ENCODE measurements around the gene S100PBP. TPM values are rescaled to one million over a fixed set of nuclear protein-coding genes. Genes with fewer than 3 reads are reported as not detected.

The S100PBP gene
- polyA plus RNA-seq, 1 of the 3 experiments (the other 2 are of a cell fraction) = 13.2 TPM

DNA sequence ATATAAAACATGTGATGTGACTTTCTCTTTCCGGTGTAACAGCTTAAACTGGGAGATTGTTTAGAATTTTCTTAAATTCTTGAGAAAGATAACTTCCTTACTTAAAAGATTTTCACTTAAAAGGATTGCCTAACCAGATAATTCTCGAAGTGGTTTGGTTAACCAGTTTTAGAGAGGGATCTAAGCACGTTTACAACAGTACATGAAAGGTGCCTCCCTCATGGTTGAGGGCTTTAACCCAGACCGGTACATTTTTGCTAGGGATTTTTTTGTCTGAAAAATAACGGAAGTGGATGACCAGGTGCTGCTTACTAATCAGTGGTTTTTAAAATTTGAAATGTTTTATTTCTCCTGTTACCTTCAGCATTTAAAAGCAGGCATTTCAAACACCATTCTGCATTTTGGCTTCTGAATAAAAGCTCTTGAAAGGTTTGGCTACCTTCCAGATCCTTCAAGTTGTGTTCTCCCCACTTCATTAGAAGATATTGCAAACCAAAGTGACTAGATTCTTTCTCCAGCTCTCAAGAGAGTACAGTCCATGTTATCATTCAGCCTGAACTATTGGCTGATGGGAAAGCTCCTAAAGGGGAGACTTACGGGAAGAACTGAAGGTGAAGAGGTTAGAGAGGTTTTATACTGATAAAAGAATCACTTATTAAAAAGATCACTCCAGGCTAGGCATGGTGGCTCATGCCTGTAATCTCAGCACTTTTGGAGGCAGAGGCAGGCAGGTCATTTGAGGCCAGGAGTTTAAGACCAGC is 12.8 kb downstream of the S100PBP start:
- Histone ChIP-seq H2AFZ (ENCODE audit: low read depth) (no peak overlapping the region), H3K4me2 (no peak overlapping the region), H3K9me3 (no peaks in the 10 kb centered on the region), H3K27ac (ENCODE audit: low read depth in 2 of 2, low read length in 1 of 2) (no peak overlapping the region), H3K36me3 (replicated peaks in 1 of 2; ENCODE audit: control insufficient read depth in 1 of 2, insufficient read depth in 2 of 2, low read length in 1 of 2) (peaks cover 74 to 90% of the 10 kb centered on the region in 2 experiments), H3K27me3 (ENCODE audit: insufficient read depth) (no peaks in the 10 kb centered on the region), H3K9ac (no peak overlapping the region), H3K79me2 (ENCODE audit: insufficient read depth) (no peaks in the 10 kb centered on the region; the same call in 1 of the 2 replicates), H3F3A (replicated peaks; ENCODE audit: insufficient read depth) (peaks cover 5% of the 10 kb centered on the region), H3K4me1 (ENCODE audit: control insufficient read depth in 1 of 2, insufficient read depth in 2 of 2, low read depth in 1 of 2, low read length in 1 of 2) (no peaks in the 10 kb centered on the region), H3K9me2 (no peaks in the 10 kb centered on the region), H3K4me3 (ENCODE audit: low read depth in 2 of 2, low read length in 1 of 2) (no peak overlapping the region), H4K20me1 (ENCODE audit: insufficient read depth) (no peaks in the 10 kb centered on the region)
- no peak for DNase-seq
- TF ChIP-seq GATA2 (CRISPR knock-in tag; IDR thresholded peaks at IDR 0.05) (no peak), SMC3 (IDR thresholded peaks at IDR 0.05; ENCODE audit: low read depth, low read length) (no peak), TCF12 (IDR thresholded peaks at IDR 0.05) (no peak)
- TF ChIP-seq, protein P1, sequence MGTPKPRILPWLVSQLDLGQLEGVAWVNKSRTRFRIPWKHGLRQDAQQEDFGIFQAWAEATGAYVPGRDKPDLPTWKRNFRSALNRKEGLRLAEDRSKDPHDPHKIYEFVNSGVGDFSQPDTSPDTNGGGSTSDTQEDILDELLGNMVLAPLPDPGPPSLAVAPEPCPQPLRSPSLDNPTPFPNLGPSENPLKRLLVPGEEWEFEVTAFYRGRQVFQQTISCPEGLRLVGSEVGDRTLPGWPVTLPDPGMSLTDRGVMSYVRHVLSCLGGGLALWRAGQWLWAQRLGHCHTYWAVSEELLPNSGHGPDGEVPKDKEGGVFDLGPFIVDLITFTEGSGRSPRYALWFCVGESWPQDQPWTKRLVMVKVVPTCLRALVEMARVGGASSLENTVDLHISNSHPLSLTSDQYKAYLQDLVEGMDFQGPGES (IDR thresholded peaks at IDR 0.05; ENCODE audit: low read depth, low read length) = no peak
- TF ChIP-seq, protein P2, sequence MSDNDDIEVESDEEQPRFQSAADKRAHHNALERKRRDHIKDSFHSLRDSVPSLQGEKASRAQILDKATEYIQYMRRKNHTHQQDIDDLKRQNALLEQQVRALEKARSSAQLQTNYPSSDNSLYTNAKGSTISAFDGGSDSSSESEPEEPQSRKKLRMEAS (IDR thresholded peaks at IDR 0.05; ENCODE audit: low read depth) = no peak
- ChIA-PET CTCF (interaction anchor here (0.6 to 2.3 kb wide), 5 partner anchors 9 to 436 kb away, joined by 3 to 7 read pairs (median 3); partner anchors contain the start of gene BSDC1), POLR2A (no interaction called here)
- WGBS (ENCODE audit: low lambda C conversion rate) = 89% methylated on average over 6 of the region's 6 CpGs

DNA sequence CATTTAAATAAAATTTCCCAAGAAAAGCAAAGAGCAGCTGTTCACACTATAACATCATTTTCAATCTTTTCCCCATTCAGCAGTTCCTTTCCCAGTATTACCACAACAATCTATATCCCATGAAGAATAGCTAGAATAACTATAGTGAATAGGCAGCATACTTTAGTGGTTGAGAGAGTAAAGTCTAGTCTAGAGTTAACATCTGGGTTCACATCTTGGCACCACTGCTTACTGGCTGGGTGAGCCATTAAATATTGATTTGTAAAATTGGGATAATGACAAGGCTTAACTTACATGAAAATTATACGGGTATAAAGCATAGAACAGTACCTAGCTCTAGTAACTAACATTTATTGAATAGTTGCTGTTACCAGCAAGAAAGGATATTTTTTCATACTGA is 14.4 kb downstream of the S100PBP start:
- H2AFZ ChIP-seq (ENCODE audit: low read depth) = no peak overlapping the region
- H3K9me3 ChIP-seq = no peaks in the 10 kb centered on the region
- H3F3A ChIP-seq (replicated peaks; ENCODE audit: insufficient read depth) = peaks cover 5% of the 10 kb centered on the region
- no peak overlapping the region for H3K9ac ChIP-seq
- ChIA-PET POLR2A (interaction anchor here (0.8 kb wide), 1 partner anchor 246 kb away, joined by 5 read pairs; no protein-coding TSS in a partner anchor), CTCF (interaction anchor here (0.8 to 1.4 kb wide), 3 partner anchors 9 to 120 kb away, joined by 3 to 4 read pairs (median 3); no protein-coding TSS in a partner anchor)
- H3K27me3 ChIP-seq (ENCODE audit: insufficient read depth) = no peaks in the 10 kb centered on the region
- H3K9me2 ChIP-seq = no peaks in the 10 kb centered on the region
- 95% methylated on average over 1 of the region's 1 CpG for WGBS (ENCODE audit: low lambda C conversion rate)
- no peak for DNase-seq
- H3K79me2 ChIP-seq (ENCODE audit: insufficient read depth) = no peaks in the 10 kb centered on the region
- no peak overlapping the region for H3K27ac ChIP-seq (ENCODE audit: low read depth in 2 of 2, low read length in 1 of 2)
- TF ChIP-seq MEF2A (IDR thresholded peaks at IDR 0.05; ENCODE audit: borderline replicate concordance, low read depth) (no peak), FOXJ3 (CRISPR knock-in tag; IDR thresholded peaks at IDR 0.05) (no peak), NRF1 (IDR thresholded peaks at IDR 0.05; ENCODE audit: low read depth, low read length) (no peak), RAD21 (IDR thresholded peaks at IDR 0.05; ENCODE audit: low read length) (no peak)
- H3K4me2 ChIP-seq = no peak overlapping the region
- H3K4me3 ChIP-seq (ENCODE audit: low read depth in 2 of 2, low read length in 1 of 2) = no peak overlapping the region
- no peaks in the 10 kb centered on the region for H3K4me1 ChIP-seq (ENCODE audit: control insufficient read depth in 1 of 2, insufficient read depth in 2 of 2, low read depth in 1 of 2, low read length in 1 of 2)
- peaks cover 64 to 94% of the 10 kb centered on the region in 2 experiments for H3K36me3 ChIP-seq (replicated peaks in 1 of 2; ENCODE audit: control insufficient read depth in 1 of 2, insufficient read depth in 2 of 2, low read length in 1 of 2)
- no peaks in the 10 kb centered on the region for H4K20me1 ChIP-seq (ENCODE audit: insufficient read depth)

Measured in SK-N-SH (cell line).